Stimulated activated CD4-positive, alpha-beta T cell treated with anti-CD3 and anti-CD28 coated beads, Interleukin-2, amount 100 ng/mL, for 48 hours (primary cell): ENCODE measurements around the gene TEX22.

ENCODE experiments used
- DNase-seq, 2 donors: peaks; one replicate each; pipeline ENCODE4 v3.0.0-alpha.2; 2020

Gene TEX22

GRCh38 chr14:105385698-105386365 lies 12.5 kb upstream of the TEX22 start:
- no peak for DNase-seq

GRCh38 chr14:105386581-105387529 lies 11.5 kb upstream of the TEX22 start:
- DNase-seq: no peak

DNA sequence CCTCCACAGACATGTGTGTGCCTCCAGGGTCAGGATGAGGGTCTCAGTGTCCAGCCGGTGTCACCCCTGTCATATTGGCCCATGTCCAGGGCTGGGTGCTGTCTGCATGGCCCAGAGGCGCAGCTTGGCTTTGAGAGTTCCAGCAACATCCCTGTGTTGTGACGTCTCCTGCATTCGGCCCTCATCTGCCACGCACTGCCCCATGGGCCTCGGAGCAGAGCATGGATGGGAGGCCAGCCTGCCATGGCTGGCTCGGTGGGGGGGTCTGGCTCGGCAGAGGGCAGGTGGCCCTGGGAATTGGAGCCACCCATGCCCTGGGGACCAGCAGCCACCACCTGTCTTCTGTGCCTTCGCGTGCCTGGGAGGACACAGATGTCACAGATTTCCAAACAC lies 10.8 kb upstream of the TEX22 start:
- DNase-seq: no peak

GRCh38 chr14:105388110-105388951 lies 10.0 kb upstream of the TEX22 start:
- DNase-seq: no peak

GRCh38 chr14:105388976-105389375 lies 9.4 kb upstream of the TEX22 start:
- no peak for DNase-seq

DNA sequence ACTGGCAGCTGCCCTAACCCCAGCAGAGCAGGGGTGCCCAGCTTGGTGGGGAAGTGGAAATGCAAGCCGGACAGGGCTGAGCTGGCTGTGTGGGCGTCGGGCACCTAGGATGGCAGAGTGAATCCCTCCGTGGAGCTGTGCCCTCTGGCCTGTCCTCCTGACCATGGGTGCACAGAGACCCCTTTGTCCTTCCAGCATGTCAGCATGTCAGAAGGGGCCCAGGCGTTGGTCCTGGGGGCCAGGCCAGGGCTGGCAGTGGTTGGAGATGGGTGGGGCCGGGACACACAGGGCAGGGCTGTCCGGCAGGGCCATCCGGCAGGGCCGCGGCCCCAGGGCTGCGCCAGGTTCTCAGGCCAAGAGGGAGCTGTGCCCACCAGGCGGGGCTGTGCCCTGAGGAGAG lies 8.8 kb upstream of the TEX22 start:
- DNase-seq: no peak

DNA sequence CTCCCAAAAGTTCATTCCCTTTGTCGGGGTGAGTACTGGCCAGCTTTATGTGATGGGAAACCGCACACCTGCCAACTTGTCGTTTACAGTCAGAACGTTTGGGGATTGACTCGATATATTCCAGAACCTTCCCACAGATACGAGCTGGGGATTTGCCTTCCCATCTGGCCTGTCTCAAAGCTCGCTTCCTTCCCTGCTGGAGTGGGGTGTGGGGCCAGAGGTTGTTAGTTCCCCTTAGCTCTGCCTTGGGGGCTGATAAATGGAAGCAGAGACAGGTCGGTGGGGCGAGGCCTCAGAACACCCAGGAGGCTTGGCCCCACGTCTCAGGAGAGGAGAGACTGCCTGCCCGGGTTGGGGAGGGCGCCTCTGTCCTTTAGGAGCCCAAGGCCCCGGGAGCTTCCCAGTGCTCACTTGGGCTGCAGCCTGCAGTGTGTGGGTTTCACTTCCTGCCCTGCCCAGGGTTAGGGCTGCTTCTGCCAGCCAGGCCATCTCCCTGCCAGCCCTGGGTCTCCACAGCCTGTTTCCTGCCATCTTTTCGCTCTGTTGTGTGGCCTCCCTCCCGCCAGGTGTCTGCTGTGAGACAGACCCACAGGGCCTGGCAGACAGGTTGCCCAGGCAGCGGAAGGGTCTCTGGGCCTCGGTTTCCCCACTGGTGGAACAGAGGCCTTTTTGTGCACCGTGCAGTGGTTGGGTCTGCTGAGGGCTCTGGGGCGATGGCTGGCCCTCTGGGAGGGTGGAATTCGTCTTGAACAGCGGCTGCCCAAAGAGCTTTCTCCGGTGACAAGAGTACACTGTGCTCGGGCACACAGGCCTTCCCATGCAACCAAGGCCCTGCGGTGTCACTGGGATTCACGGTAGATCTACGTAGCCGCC lies 8.1 kb upstream of the TEX22 start:
- DNase-seq: no peak

- no peak for DNase-seq
Observed at GRCh38 chr14:105390849-105391500, 7.4 kb upstream of the TEX22 start.

DNA sequence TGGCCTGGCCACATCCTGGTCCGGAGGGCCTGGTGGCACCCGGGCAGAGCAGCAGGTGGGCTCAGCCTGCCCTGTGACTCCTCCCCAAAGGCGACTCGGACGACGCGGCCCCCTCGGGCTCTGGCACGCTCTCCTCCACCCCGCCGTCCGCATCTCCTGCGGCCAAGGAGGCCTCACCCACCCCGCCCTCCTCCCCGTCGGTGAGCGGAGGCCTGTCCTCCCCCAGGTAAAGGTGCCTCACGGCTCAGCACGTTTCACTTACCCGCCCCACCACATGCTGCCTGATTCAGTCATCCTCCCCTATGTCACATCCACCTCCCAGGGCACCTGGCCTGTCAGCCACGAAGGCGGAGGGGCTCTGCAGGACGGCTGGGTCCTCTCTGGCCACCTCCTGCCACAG lies 6.8 kb upstream of the TEX22 start:
- DNase-seq: no peak

GRCh38 chr14:105392131-105393090 lies 5.9 kb upstream of the TEX22 start:
- DNase-seq: no peak

- DNase-seq: no peak
Observed at GRCh38 chr14:105393151-105393550, 5.2 kb upstream of the TEX22 start.

DNA sequence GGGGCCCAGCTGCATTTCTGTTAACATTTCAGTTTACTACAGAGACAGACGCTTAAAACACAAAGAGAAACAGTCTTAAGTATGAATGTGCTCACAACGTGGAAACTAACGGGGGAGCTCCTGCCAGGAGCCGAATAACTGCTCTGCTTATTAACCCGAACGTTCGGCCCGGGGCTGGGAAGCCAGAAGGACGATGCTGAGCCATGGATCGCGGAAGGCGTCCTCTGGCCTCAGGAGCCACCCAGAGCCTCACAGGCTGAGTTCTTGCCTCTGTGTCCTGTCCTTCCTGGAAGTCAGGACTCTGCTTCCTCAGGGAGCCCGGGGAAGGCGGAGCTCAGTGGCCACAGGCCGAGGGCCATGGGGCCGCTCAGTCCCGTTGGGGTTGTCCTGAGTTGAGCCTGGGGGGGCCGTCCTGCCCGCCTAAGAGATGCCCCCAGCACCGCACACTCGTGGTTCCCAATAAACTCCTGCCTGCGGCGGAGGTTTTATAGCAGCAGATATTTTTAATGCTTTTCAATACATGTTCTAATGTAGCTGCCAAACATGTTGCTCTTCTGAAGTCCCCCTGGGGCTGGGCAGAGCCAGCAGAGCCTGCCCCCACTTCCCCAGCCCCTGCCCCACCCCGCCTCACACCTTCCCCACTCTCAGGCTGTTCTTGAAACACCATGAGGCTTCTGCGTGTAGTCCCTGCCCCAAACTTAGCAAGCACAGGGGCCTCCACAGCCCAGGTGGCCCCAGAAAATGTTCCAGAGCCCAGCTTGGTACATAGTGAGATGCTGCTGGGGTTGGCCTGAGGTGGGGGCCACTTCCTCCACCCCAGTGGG lies 3.4 kb upstream of the TEX22 start:
- no peak for DNase-seq

DNA sequence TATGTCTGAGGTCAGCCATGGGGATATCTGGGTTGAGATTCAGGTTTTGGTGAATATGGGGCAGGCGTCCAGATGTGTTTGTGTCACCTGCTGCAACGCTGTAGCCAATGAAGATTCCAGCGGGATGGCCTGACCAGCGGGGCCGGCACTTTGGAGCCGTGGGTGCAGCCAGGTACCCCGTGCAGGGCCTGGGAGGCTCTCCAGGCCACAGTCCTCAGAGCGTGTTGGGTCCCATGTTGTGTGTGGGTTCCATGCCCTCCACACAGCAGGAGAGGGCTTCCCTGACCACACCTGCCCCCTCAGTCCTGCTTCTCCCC lies 2.8 kb upstream of the TEX22 start:
- no peak for DNase-seq

DNA sequence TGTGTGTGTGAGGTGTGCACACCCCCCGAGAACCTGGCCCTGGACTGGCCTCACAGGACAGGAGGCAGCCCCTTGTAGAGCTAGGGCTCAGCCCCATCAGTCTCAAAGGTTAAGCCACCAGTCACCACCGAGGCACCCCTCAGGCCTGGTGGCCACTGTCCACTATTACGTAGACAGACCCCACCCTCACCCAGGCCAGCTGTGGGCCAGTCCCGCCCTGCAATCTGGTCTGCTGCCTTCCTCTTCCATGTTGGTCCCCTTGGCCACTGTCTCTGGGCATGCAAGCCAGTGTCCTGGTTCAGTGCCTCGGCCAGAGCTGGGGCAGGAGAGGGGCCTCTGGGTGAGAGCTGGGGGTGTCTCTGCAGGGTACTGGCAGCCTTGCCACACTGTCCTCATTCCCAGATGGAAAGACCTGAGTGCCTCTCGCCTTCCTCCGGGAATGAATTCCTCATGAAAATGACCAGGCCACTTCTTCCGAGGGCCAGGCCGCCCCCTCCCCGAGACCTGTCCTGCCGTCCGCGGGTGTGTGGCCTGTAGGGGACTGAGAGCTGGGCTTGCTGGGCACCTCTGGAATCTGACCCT lies 897 bp upstream of the TEX22 start:
- no peak for DNase-seq

DNA sequence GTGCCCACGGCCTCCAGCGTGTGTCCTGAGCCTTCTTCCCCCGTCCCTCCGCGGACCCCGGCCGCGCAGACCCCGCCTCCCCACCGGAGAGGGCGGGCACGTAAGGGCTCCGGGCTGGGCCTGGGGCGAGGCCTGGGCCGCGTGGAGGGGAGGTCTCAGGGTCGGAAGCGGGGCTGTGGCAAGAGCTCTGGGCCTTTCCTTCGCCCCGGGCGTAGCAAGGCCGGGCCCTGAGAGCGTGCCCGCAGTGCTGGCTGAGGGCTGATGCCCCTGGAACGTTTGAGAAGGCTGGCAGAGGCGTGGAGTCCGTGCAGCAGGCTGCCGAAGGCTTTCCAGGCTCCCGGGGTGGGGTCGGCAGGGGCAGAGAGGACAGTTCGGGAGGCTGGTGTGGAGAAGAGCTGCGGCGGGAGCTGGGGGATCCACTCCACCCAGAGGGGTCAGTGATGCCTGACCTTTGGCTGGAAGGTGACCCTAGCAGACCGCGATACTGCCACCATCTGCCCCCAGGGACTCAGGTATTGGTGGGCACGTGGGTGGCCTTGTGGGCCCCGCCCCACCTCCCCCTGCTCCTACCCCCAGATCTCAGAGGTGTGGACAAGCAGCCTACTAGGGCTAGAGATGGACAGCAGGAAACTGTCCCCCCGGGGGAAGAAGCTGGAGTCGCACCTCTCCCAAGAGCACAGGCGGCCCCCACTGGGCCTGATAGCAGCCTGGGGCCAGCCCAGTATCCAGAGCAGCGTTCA lies 558 bp downstream of the TEX22 start:
- DNase-seq: no peak

DNA sequence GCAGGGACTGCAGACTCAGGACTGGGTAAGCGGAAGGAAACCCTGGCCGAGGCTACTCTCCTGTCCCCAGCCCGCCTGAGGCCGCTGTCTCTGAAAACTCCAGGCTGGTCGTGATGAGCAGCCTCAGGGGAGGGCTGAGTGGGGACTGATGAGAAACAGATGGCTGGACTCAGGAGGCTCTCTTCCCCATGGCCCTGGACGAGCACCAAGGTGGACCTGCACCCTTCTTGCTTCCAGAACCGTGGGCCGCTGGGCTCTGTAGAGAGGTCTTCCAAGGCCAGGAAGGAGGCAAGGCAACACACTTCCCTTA lies 1.1 kb downstream of the TEX22 start:
- DNase-seq: no peak

DNA sequence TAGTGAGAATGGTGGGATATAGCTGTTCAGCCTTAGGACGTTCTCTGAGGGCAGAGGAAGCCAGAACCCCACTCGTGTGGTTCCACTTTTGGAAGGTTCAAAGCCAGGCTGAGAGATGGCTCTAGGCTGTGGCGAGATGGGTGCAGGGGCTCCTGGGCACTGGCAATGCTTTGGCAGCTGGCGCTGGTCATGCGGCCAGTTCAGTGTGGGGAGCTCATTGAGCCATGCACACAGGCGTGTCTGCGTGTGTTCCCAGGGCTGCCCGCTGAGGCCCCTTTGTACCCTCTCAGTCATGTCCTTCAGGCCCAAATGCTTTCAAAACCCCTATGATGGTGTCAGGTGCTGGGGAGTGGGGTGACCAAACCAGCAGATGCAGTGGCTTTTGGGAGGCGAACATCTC lies 1.7 kb downstream of the TEX22 start:
- no peak for DNase-seq

DNA sequence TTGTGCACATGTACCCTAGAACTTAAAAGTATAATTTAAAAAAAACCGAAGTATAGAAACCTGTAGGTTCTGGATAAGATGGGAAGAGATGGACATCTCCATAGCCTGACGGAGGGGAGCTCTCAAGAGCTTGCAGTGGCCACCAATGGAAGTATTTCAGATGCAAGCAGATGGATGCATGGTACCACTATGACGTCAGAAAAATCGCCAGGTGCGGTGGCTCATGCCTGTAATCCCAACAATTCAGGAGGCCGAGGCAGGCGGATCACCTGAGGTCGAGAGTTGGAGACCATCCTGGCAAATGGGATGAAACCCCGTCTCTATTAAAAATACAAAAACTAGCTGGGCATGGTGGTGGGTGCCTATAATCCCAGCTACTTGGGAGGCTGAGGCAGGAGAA lies 3.4 kb downstream of the TEX22 start:
- DNase-seq: no peak

- no peak for DNase-seq
Observed at GRCh38 chr14:105408592-105408991, 10.3 kb downstream of the TEX22 start.
